ENCODE data around the gene ZDHHC4. TPM values are rescaled to one million over a fixed set of nuclear protein-coding genes. Genes with fewer than 3 reads are reported as not detected.
A peak's percentile ranks its signal among the peaks of the same experiment; 100 is the strongest.

ZDHHC4 gene
- total and polyA plus RNA-seq, 9 of the 15 experiments (the other 6 are each of a cell fraction or from before 2014, with no cell fraction given): 33.4 to 106 (median 58.3) TPM

DNA sequence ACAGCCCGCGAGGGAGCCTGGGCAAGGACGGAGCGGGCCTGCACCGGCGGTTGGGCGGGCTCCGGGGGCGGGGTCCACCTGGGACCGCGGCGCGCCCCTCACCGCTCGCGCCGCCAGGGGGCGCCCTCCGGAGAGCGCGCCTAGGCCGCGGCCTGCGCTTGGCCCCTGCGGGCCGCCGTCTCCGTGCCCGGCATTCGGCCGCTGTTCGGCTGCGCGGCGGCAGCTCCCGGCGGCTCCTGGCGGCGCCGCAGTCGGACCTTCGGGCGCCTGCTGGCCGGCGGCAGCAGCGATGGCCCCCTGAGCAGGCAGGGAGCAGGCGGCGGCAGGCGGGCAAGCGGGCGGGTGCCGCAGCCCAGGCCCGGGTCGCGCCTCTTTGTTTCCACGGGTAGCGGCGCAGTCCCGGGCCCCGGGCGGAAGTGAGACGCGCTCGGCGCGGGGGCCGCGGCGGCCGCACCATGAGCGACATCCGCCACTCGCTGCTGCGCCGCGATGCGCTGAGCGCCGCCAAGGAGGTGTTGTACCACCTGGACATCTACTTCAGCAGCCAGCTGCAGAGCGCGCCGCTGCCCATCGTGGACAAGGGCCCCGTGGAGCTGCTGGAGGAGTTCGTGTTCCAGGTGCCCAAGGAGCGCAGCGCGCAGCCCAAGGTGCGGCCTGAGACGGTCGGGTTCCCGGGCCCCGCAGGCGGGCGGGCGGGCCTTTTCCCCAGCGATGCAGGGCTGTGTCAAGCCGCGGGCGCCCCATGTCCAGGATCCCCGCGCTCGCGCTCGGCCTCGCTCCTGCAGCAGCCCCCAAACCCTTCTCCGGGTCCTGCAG lies 12.8 kb downstream of the ZDHHC4 start, which contains the start of gene INTS15 (continued):
- peak; percentile 82 for TF ChIP-seq ARID4B (CRISPR knock-in tag; IDR thresholded peaks at IDR 0.05)
- TF ChIP-seq BRF1 (IDR thresholded peaks at IDR 0.05; ENCODE audit: borderline replicate concordance, extremely low read depth, insufficient read length): no peak
- TF ChIP-seq NFXL1 (CRISPR knock-in tag; IDR thresholded peaks at IDR 0.05): no peak
- no peak for TF ChIP-seq GABPB2 (CRISPR knock-in tag; conservative IDR thresholded peaks at IDR 0.05)
- TF ChIP-seq L3MBTL2 (IDR thresholded peaks at IDR 0.05): peak; percentile 65
- no peak for TF ChIP-seq BCL6 (CRISPR knock-in tag; IDR thresholded peaks at IDR 0.05)
